ENCODE results near the gene OXSR1.

The OXSR1 gene

DNA sequence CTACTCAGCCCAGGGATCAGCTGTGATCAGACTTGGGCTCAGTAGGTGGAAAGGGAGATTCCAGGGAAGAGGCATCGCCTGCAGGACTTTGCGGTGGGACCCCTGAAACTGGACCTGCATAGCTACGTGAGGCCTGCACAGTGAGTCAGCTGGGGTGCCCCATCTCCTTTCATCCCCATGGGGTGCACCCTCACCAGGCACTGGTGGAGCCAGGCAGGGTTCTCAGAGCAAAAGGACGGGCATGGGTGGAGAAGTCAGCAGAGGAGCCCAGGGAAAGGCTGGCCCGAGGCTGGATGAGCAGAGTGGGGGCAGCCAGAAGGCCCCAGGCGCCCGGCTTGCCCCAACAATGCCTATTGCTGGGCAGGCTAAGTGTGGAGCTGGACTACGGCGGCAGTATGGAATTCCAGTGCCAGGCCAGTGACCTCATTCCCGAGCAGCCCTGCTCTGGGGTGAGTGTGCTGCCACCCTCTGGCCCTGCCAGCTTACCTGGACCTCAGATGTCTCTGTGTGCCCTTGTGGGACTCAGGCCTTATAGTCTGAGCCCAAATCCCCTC, 48.1 kb upstream of the OXSR1 start:
- peaks cover 0 to 2% (median 0%) of the 10 kb centered on the region in 3 experiments for H3K27me3 ChIP-seq (ENCODE audit: control insufficient read depth in 3 of 3, insufficient read depth in 3 of 3, low read depth in 1 of 3, low read length in 3 of 3)
- peak overlapping the region; percentile 75 for H2BK15ac ChIP-seq (ENCODE audit: low read length)
- DNase-seq (ENCODE audit: low spot score), result no peak
- peak overlapping the region; percentile 27 for H3K14ac ChIP-seq (ENCODE audit: low read length)
- H3K9me3 ChIP-seq (replicated peaks in 1 of 2; ENCODE audit: control insufficient read depth in 2 of 2, insufficient read depth in 1 of 2, low read depth in 1 of 2, low read length in 2 of 2), result no peaks in the 10 kb centered on the region
- H2AFZ ChIP-seq (ENCODE audit: low read length), result no peak overlapping the region
- no peak overlapping the region for H4K91ac ChIP-seq (ENCODE audit: low read depth, low read length, poor library complexity)
- H3K18ac ChIP-seq (ENCODE audit: low read length), result peak overlapping the region; percentile 58
- H3K4me2 ChIP-seq (ENCODE audit: insufficient read depth, low read length, poor library complexity, severe bottlenecking), result no peak overlapping the region
- H3K23ac ChIP-seq (ENCODE audit: low read depth, low read length, poor library complexity), result peak overlapping the region; percentile 55
- peak overlapping the region; percentile 21 for H3K9ac ChIP-seq (ENCODE audit: low read depth, low read length, poor library complexity)
- peaks cover 4% of the 10 kb centered on the region for H3K79me1 ChIP-seq (ENCODE audit: low read depth, low read length)
- H2BK120ac ChIP-seq (ENCODE audit: low read depth, low read length), result peak overlapping the region; percentile 73
- no peak overlapping the region for H4K8ac ChIP-seq (ENCODE audit: low read depth, low read length)
- no peaks in the 10 kb centered on the region for H3K4me1 ChIP-seq (ENCODE audit: control insufficient read depth in 2 of 2, insufficient read depth in 1 of 2, low read depth in 1 of 2, low read length in 2 of 2)
- no peak overlapping the region for H3K4ac ChIP-seq (ENCODE audit: low read length)
- WGBS, 2 donors (ENCODE audit: extremely low coverage in 2 of 2, insufficient read length in 2 of 2, insufficient replicate concordance in 1 of 2), result no CpG with 5 or more reads among the region's 10 CpGs
- H3K36me3 ChIP-seq (replicated peaks in 1 of 2; ENCODE audit: control insufficient read depth in 2 of 2, insufficient read depth in 2 of 2, low read length in 2 of 2), result peaks cover 22 to 38% of the 10 kb centered on the region in 2 donors
- no peak overlapping the region for H3K4me3 ChIP-seq (ENCODE audit: low read length in 2 of 2)
- H2AK5ac ChIP-seq (ENCODE audit: low read depth, low read length), result peak overlapping the region; percentile 88
- H3K27ac ChIP-seq (replicated peaks; ENCODE audit: low read length), result no peak overlapping the region
- no peak overlapping the region for H2BK12ac ChIP-seq (ENCODE audit: low read length)
- no peak overlapping the region for H2BK5ac ChIP-seq (ENCODE audit: low read length)

DNA sequence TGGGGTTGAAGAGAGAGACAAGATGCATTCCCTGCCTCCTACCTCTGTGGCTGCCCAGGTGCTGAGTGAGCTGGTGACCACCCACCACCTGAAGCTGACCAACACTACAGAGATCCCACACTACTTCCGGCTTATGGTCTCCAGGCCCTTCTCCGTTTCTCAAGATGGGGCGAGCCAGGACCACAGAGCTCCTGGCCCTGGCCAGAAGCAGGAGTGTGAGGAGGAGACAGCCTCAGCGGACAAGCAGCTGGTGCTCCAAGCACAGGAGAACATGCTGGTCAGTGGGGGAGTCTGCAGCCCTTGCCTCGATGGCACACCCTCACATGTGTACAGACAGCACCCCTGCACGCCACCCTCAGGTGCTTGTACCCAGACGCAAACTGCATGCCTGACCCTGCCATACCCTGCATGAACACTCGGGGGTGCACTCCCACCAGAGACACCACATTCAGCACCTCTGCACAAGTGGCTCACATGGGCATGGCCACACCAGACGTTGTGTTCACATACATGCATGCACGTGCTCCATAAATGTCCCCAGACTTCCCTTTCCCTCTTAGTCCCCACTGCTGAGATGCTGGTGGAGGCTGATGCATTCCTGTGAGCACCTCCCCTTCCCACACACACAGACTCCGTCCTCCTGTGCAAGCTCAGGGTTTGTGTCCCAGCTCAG, 47.5 kb upstream of the OXSR1 start:
- DNase-seq (ENCODE audit: low spot score), result no peak
- no CpG with 5 or more reads among the region's 11 CpGs for WGBS, 2 donors (ENCODE audit: extremely low coverage in 2 of 2, insufficient read length in 2 of 2, insufficient replicate concordance in 1 of 2)
- no peak overlapping the region for H2BK5ac ChIP-seq (ENCODE audit: low read length)
- no peak overlapping the region for H2BK12ac ChIP-seq (ENCODE audit: low read length)
- H3K4me1 ChIP-seq (ENCODE audit: control insufficient read depth in 2 of 2, insufficient read depth in 1 of 2, low read depth in 1 of 2, low read length in 2 of 2), result no peaks in the 10 kb centered on the region
- H3K4ac ChIP-seq (ENCODE audit: low read length), result no peak overlapping the region
- no peak overlapping the region for H2AFZ ChIP-seq (ENCODE audit: low read length)
- no peak overlapping the region for H2BK120ac ChIP-seq (ENCODE audit: low read depth, low read length)
- peak overlapping the region; percentile 90 for H4K91ac ChIP-seq (ENCODE audit: low read depth, low read length, poor library complexity)
- peaks cover 4% of the 10 kb centered on the region for H3K79me1 ChIP-seq (ENCODE audit: low read depth, low read length)
- H3K27me3 ChIP-seq (ENCODE audit: control insufficient read depth in 3 of 3, insufficient read depth in 3 of 3, low read depth in 1 of 3, low read length in 3 of 3), result peaks cover 0 to 2% (median 0%) of the 10 kb centered on the region in 3 experiments
- no peak overlapping the region for H3K9ac ChIP-seq (ENCODE audit: low read depth, low read length, poor library complexity)
- no peak overlapping the region for H3K23ac ChIP-seq (ENCODE audit: low read depth, low read length, poor library complexity)
- H3K4me3 ChIP-seq (ENCODE audit: low read length in 2 of 2), result no peak overlapping the region
- no peak overlapping the region for H3K14ac ChIP-seq (ENCODE audit: low read length)
- H3K36me3 ChIP-seq (replicated peaks in 1 of 2; ENCODE audit: control insufficient read depth in 2 of 2, insufficient read depth in 2 of 2, low read length in 2 of 2), result peaks cover 28 to 45% of the 10 kb centered on the region in 2 donors
- no peaks in the 10 kb centered on the region for H3K9me3 ChIP-seq (replicated peaks in 1 of 2; ENCODE audit: control insufficient read depth in 2 of 2, insufficient read depth in 1 of 2, low read depth in 1 of 2, low read length in 2 of 2)
- peak overlapping the region; percentile 35 for H3K18ac ChIP-seq (ENCODE audit: low read length)
- no peak overlapping the region for H3K4me2 ChIP-seq (ENCODE audit: insufficient read depth, low read length, poor library complexity, severe bottlenecking)
- no peak overlapping the region for H4K8ac ChIP-seq (ENCODE audit: low read depth, low read length)
- H3K27ac ChIP-seq (replicated peaks; ENCODE audit: low read length), result no peak overlapping the region
- H2AK5ac ChIP-seq (ENCODE audit: low read depth, low read length), result no peak overlapping the region
- peak overlapping the region; percentile 75 for H2BK15ac ChIP-seq (ENCODE audit: low read length)

GRCh38 chr3:38118421-38119247, 46.7 kb upstream of the OXSR1 start:
- H2BK15ac ChIP-seq (ENCODE audit: low read length), result no peak overlapping the region
- no peaks in the 10 kb centered on the region for H3K9me3 ChIP-seq (replicated peaks in 1 of 2; ENCODE audit: control insufficient read depth in 2 of 2, insufficient read depth in 1 of 2, low read depth in 1 of 2, low read length in 2 of 2)
- peaks cover 32 to 52% of the 10 kb centered on the region in 2 donors for H3K36me3 ChIP-seq (replicated peaks in 1 of 2; ENCODE audit: control insufficient read depth in 2 of 2, insufficient read depth in 2 of 2, low read length in 2 of 2)
- peaks cover 0 to 2% (median 0%) of the 10 kb centered on the region in 3 experiments for H3K27me3 ChIP-seq (ENCODE audit: control insufficient read depth in 3 of 3, insufficient read depth in 3 of 3, low read depth in 1 of 3, low read length in 3 of 3)
- no peak overlapping the region for H3K4me2 ChIP-seq (ENCODE audit: insufficient read depth, low read length, poor library complexity, severe bottlenecking)
- H3K27ac ChIP-seq (replicated peaks; ENCODE audit: low read length), result no peak overlapping the region
- DNase-seq (ENCODE audit: low spot score), result no peak
- H2BK120ac ChIP-seq (ENCODE audit: low read depth, low read length), result no peak overlapping the region
- peak overlapping the region in 1 of 2 donors; percentile 11 for H3K4me3 ChIP-seq (ENCODE audit: low read length in 2 of 2)
- H4K91ac ChIP-seq (ENCODE audit: low read depth, low read length, poor library complexity), result no peak overlapping the region
- H3K18ac ChIP-seq (ENCODE audit: low read length), result no peak overlapping the region
- WGBS, 2 donors (ENCODE audit: extremely low coverage in 2 of 2, insufficient read length in 2 of 2, insufficient replicate concordance in 1 of 2), result no CpG with 5 or more reads among the region's 13 CpGs
- peaks cover 4% of the 10 kb centered on the region for H3K79me1 ChIP-seq (ENCODE audit: low read depth, low read length)
- no peak overlapping the region for H3K14ac ChIP-seq (ENCODE audit: low read length)
- no peak overlapping the region for H3K23ac ChIP-seq (ENCODE audit: low read depth, low read length, poor library complexity)
- no peaks in the 10 kb centered on the region for H3K4me1 ChIP-seq (ENCODE audit: control insufficient read depth in 2 of 2, insufficient read depth in 1 of 2, low read depth in 1 of 2, low read length in 2 of 2)
- no peak overlapping the region for H2AFZ ChIP-seq (ENCODE audit: low read length)
- no peak overlapping the region for H3K9ac ChIP-seq (ENCODE audit: low read depth, low read length, poor library complexity)
- no peak overlapping the region for H2BK5ac ChIP-seq (ENCODE audit: low read length)
- no peak overlapping the region for H3K4ac ChIP-seq (ENCODE audit: low read length)
- no peak overlapping the region for H4K8ac ChIP-seq (ENCODE audit: low read depth, low read length)
- H2AK5ac ChIP-seq (ENCODE audit: low read depth, low read length), result no peak overlapping the region
- H2BK12ac ChIP-seq (ENCODE audit: low read length), result no peak overlapping the region

GRCh38 chr3:38119248-38119544, 46.1 kb upstream of the OXSR1 start:
- Histone ChIP-seq H2AK5ac (ENCODE audit: low read depth, low read length) (no peak overlapping the region), H3K4me2 (ENCODE audit: insufficient read depth, low read length, poor library complexity, severe bottlenecking) (no peak overlapping the region), H2BK5ac (ENCODE audit: low read length) (no peak overlapping the region), H3K4ac (ENCODE audit: low read length) (no peak overlapping the region), H3K9ac (ENCODE audit: low read depth, low read length, poor library complexity) (no peak overlapping the region), H2BK120ac (ENCODE audit: low read depth, low read length) (no peak overlapping the region), H3K36me3 (replicated peaks in 1 of 2; ENCODE audit: control insufficient read depth in 2 of 2, insufficient read depth in 2 of 2, low read length in 2 of 2) (peaks cover 32 to 58% of the 10 kb centered on the region in 2 donors), H3K27ac (replicated peaks; ENCODE audit: low read length) (no peak overlapping the region), H3K4me1 (ENCODE audit: control insufficient read depth in 2 of 2, insufficient read depth in 1 of 2, low read depth in 1 of 2, low read length in 2 of 2) (no peaks in the 10 kb centered on the region), H3K23ac (ENCODE audit: low read depth, low read length, poor library complexity) (no peak overlapping the region), H4K8ac (ENCODE audit: low read depth, low read length) (no peak overlapping the region), H3K9me3 (replicated peaks in 1 of 2; ENCODE audit: control insufficient read depth in 2 of 2, insufficient read depth in 1 of 2, low read depth in 1 of 2, low read length in 2 of 2) (no peaks in the 10 kb centered on the region), H3K18ac (ENCODE audit: low read length) (no peak overlapping the region), H2BK15ac (ENCODE audit: low read length) (no peak overlapping the region), H3K79me1 (ENCODE audit: low read depth, low read length) (peaks cover 4% of the 10 kb centered on the region), H3K14ac (ENCODE audit: low read length) (no peak overlapping the region), H4K91ac (ENCODE audit: low read depth, low read length, poor library complexity) (no peak overlapping the region), H3K4me3 (ENCODE audit: low read length in 2 of 2) (no peak overlapping the region), H2BK12ac (ENCODE audit: low read length) (no peak overlapping the region), H2AFZ (ENCODE audit: low read length) (no peak overlapping the region), H3K27me3 (ENCODE audit: control insufficient read depth in 3 of 3, insufficient read depth in 3 of 3, low read depth in 1 of 3, low read length in 3 of 3) (peaks cover 0 to 2% (median 0%) of the 10 kb centered on the region in 3 experiments)
- no peak for DNase-seq (ENCODE audit: low spot score)
- WGBS, 2 donors (ENCODE audit: extremely low coverage in 2 of 2, insufficient read length in 2 of 2, insufficient replicate concordance in 1 of 2), result no CpG with 5 or more reads among the region's 1 CpG
